Measurements from ENCODE around the gene MFF. TPM values are rescaled to one million over a fixed set of nuclear protein-coding genes. Genes with fewer than 3 reads are reported as not detected.

Gene MFF
- total RNA-seq, 1 experiment from 2014 or later, result 68.2 TPM

- intact Hi-C loops (cut with micrococcal nuclease), result no loop called here
- ATAC-seq, result no peak
- H3K9me3 ChIP-seq (ENCODE audit: control insufficient read depth in 1 of 2, insufficient read depth in 1 of 2, low read depth in 1 of 2, low read length in 2 of 2), result no peaks in the 10 kb centered on the region
- no peak for DNase-seq (ENCODE audit: low read depth, low spot score)
- no peaks in the 10 kb centered on the region for H3K9me2 ChIP-seq (ENCODE audit: insufficient read depth)
- no peak overlapping the region for H3K4me3 ChIP-seq (replicated peaks in 1 of 2; ENCODE audit: low read depth in 1 of 2, low read length in 2 of 2)
- RAD21 ChIA-PET (ENCODE audit: low non-redundant PET in 1 of 2, low total read pairs in 2 of 2, uncharacterized antibody in 2 of 2, unreplicated experiment in 2 of 2), result no interaction called here
- H3K9ac ChIP-seq (ENCODE audit: low read length), result no peak overlapping the region
- POLR2A ChIA-PET, result no interaction called here
- no peaks in the 10 kb centered on the region for H3K79me2 ChIP-seq (ENCODE audit: insufficient read depth, low read length)
- CTCF ChIA-PET, result no interaction called here
- no peaks in the 10 kb centered on the region for H3K36me3 ChIP-seq (ENCODE audit: control insufficient read depth in 1 of 2, insufficient read depth in 2 of 2, low read length in 2 of 2)
- TF ChIP-seq EGR1 (IDR thresholded peaks at IDR 0.05; ENCODE audit: low read depth) (no peak), REST (IDR thresholded peaks at IDR 0.05; ENCODE audit: low read depth) (no peak), POLR2A (IDR thresholded peaks at IDR 0.05; ENCODE audit: borderline replicate concordance, extremely low read depth, insufficient read depth, insufficient read length) (no peak), EZH2 (IDR thresholded peaks at IDR 0.05) (no peak), YY1 (IDR thresholded peaks at IDR 0.05; ENCODE audit: extremely low read depth, insufficient replicate concordance, low read depth, low read length) (no peak), ZBTB33 (IDR thresholded peaks at IDR 0.05; ENCODE audit: extremely low read depth, insufficient replicate concordance, low read length) (no peak), ATF3 (IDR thresholded peaks at IDR 0.05) (no peak), TCF7L2 (IDR thresholded peaks at IDR 0.05; ENCODE audit: borderline replicate concordance, extremely low read depth, insufficient read depth, insufficient read length) (no peak), SP1 (IDR thresholded peaks at IDR 0.05; ENCODE audit: low read depth) (no peak), CTCF (IDR thresholded peaks at IDR 0.05 in 2 of 3, conservative IDR thresholded peaks at IDR 0.05 in 1 of 3; ENCODE audit: borderline replicate concordance in 1 of 3, insufficient read depth in 1 of 3, low read depth in 2 of 3, low read length in 2 of 3) (no peak), POLR2AphosphoS5 (IDR thresholded peaks at IDR 0.05; ENCODE audit: low read depth, low read length) (no peak), RAD21 (IDR thresholded peaks at IDR 0.05; ENCODE audit: low read depth) (no peak), FOSL1 (IDR thresholded peaks at IDR 0.05; ENCODE audit: low read depth) (no peak), CBX3 (IDR thresholded peaks at IDR 0.05; ENCODE audit: low read depth) (no peak), ZFX (IDR thresholded peaks at IDR 0.05) (no peak)
- H3K27me3 ChIP-seq (ENCODE audit: insufficient read depth, low read length), result no peaks in the 10 kb centered on the region
- no peaks in the 10 kb centered on the region for H4K20me1 ChIP-seq (ENCODE audit: insufficient read depth)
- H3K27ac ChIP-seq (ENCODE audit: low read depth, low read length), result no peak overlapping the region
- no TSS peak for BruUV-seq (replicated peaks)
- no peak overlapping the region for H2AFZ ChIP-seq (ENCODE audit: low read depth, low read length, poor library complexity, severe bottlenecking)
- peaks cover 13 to 27% of the 10 kb centered on the region in 2 experiments for H3K4me1 ChIP-seq (ENCODE audit: control insufficient read depth in 1 of 2, insufficient read depth in 2 of 2, low read length in 2 of 2)
- no peak overlapping the region for H3K4me2 ChIP-seq (ENCODE audit: low read length)
Observed at GRCh38 chr2:227312579-227312978, 12.5 kb upstream of the MFF start.

Measured in HCT116 (cell line).